Measurements from ENCODE around the gene MGMT. TPM values are rescaled to one million over a fixed set of nuclear protein-coding genes. Genes with fewer than 3 reads are reported as not detected.

Gene MGMT
- total and polyA plus RNA-seq, 9 donors, result 4.5 to 53.3 (median 25.4) TPM

DNA sequence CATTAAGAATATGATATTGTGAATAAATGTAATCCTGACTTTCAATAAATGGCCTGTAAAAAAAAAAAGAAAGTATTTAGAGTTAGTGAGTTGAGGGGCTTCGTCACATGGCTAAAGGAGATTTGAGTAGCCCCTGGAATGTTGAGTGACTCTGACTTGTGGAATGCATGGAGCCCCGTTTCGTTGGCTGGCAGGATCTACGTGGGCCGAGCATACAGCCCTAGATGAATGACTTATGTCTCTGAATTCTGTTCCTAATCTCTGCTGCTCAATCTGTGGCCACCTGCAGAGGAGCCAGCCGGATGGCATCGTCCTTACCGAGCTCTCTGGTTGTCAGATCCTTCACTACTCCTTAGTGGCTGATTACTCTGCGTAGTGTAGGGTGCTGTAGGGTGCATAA, 155.7 kb downstream of the MGMT start:
- Histone ChIP-seq H3K9me3 (peaks cover 0 to 2% of the 10 kb centered on the region in 2 donors), H3K27ac (no peak overlapping the region), H3K36me3 (no peaks in the 10 kb centered on the region), H3K27me3 (no peaks in the 10 kb centered on the region), H3K4me1 (ENCODE audit: insufficient read depth) (peaks cover 2% of the 10 kb centered on the region), H3K4me3 (no peak overlapping the region)
- intact Hi-C loops (cut with DNase I), result no loop called here
- TF ChIP-seq, protein P1, sequence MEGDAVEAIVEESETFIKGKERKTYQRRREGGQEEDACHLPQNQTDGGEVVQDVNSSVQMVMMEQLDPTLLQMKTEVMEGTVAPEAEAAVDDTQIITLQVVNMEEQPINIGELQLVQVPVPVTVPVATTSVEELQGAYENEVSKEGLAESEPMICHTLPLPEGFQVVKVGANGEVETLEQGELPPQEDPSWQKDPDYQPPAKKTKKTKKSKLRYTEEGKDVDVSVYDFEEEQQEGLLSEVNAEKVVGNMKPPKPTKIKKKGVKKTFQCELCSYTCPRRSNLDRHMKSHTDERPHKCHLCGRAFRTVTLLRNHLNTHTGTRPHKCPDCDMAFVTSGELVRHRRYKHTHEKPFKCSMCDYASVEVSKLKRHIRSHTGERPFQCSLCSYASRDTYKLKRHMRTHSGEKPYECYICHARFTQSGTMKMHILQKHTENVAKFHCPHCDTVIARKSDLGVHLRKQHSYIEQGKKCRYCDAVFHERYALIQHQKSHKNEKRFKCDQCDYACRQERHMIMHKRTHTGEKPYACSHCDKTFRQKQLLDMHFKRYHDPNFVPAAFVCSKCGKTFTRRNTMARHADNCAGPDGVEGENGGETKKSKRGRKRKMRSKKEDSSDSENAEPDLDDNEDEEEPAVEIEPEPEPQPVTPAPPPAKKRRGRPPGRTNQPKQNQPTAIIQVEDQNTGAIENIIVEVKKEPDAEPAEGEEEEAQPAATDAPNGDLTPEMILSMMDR (IDR thresholded peaks at IDR 0.05), result no peak
- TF ChIP-seq POLR2A (IDR thresholded peaks at IDR 0.05), result no peak
- no peak for TF ChIP-seq EP300 (IDR thresholded peaks at IDR 0.05)
- no peak for DNase-seq
- WGBS, 3 donors, result 91 to 96% (median 92%) methylated on average over 9 of the region's 9 CpGs

DNA sequence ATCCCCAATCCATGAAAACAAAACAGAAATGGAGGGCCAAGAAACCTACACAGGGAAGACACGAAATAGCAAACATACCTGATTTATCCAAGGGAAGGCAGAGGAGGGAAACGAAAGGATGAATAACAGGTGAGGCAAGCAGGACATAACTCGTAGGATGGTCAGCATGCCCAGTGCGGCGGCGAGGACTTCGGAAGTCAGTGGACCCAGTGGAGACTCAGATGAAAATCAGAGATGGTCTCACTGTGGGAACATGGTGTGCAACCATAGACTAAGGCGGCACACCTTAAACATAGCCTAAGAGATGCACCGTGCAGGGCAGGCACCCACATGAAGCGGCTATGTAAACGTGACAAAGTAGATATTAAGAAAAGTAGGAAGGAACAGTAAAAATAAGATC, 157.5 kb downstream of the MGMT start:
- Histone ChIP-seq H3K36me3 (no peaks in the 10 kb centered on the region), H3K27me3 (no peaks in the 10 kb centered on the region), H3K4me1 (ENCODE audit: insufficient read depth) (peaks cover 2% of the 10 kb centered on the region), H3K27ac (no peak overlapping the region), H3K4me3 (no peak overlapping the region), H3K9me3 (peaks cover 0 to 1% of the 10 kb centered on the region in 2 donors)
- 86 to 98% (median 94%) methylated on average over 11 of the region's 11 CpGs for WGBS, 3 donors
- DNase-seq, result no peak
- TF ChIP-seq EP300 (IDR thresholded peaks at IDR 0.05) (no peak), POLR2A (IDR thresholded peaks at IDR 0.05) (no peak)
- TF ChIP-seq, protein P1 (IDR thresholded peaks at IDR 0.05), result no peak
- intact Hi-C loops (cut with DNase I), result no loop called here

DNA sequence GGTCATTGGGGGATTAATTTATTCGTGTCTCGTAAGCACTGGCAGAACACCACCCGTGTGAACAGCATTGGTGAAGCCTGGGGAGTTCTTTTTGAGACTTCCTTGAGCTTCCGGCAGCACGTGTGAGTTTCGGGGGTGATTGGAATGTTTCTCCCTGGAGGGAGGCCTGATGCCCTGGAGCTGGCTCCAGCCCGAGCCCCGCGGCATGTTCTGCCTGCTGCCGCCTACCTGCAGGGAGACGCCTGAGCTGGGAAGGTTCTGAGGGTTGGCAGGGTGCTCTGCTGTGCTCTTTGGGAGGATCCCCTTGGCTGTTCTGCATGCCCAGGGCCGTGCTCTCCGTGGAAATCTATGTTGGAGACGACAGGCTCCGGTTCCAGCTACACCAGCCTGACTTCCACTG, 159.3 kb downstream of the MGMT start:
- no peak for DNase-seq
- Histone ChIP-seq H3K27me3 (no peaks in the 10 kb centered on the region), H3K27ac (no peak overlapping the region), H3K4me1 (ENCODE audit: insufficient read depth) (peaks cover 2% of the 10 kb centered on the region), H3K9me3 (no peaks in the 10 kb centered on the region), H3K4me3 (no peak overlapping the region), H3K36me3 (no peaks in the 10 kb centered on the region)
- TF ChIP-seq POLR2A (IDR thresholded peaks at IDR 0.05) (no peak), EP300 (IDR thresholded peaks at IDR 0.05) (no peak)
- TF ChIP-seq, protein P1 (IDR thresholded peaks at IDR 0.05), result no peak
- intact Hi-C loops (cut with DNase I), result no loop called here
- WGBS, 3 donors, result 93 to 94% (median 93%) methylated on average over 15 of the region's 15 CpGs

DNA sequence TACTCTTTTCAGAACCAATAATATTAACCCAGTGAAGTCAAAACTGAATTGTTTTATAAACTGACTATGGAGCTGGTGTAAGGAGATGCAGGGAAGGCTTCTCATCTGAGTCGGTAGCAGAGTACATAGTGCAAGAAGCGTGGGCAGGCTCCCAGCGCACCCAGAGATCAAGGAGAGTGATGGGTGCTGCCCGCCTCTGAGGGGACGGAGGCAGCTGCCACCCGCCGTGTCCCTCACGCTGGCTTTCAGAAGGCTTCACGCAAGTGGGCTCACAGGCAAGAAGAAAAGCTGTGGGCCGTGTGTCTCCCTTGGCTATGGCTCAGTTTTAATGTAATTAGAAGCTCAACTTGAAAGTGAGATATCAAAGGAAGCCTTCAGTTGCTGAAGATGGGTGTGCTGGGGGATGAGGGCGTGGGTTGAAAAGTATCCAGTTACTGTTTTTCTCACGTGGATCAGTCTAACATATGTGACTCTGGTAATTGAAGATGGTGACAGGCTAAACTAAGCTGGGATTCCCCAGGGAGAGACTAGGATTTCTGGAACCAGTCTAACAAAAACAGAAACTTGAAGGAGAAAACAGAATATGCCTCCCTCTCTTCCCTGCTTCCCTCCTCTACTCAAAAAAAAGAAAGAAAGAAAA, 159.9 kb downstream of the MGMT start:
- 79 to 83% (median 79%) methylated on average over 12 of the region's 12 CpGs for WGBS, 3 donors
- no peak overlapping the region for H3K27ac ChIP-seq
- peaks cover 2% of the 10 kb centered on the region for H3K4me1 ChIP-seq (ENCODE audit: insufficient read depth)
- no peaks in the 10 kb centered on the region for H3K36me3 ChIP-seq
- no peak for DNase-seq
- no peaks in the 10 kb centered on the region for H3K9me3 ChIP-seq
- intact Hi-C loops (cut with DNase I), result no loop called here
- no peak for TF ChIP-seq POLR2A (IDR thresholded peaks at IDR 0.05)
- TF ChIP-seq EP300 (IDR thresholded peaks at IDR 0.05), result no peak
- TF ChIP-seq, protein P1 (IDR thresholded peaks at IDR 0.05), result no peak
- no peaks in the 10 kb centered on the region for H3K27me3 ChIP-seq
- H3K4me3 ChIP-seq, result no peak overlapping the region

Data from ovary (tissue), 9 donors.